ENCODE results near the gene DIAPH2. TPM values are rescaled to one million over a fixed set of nuclear protein-coding genes. Genes with fewer than 3 reads are reported as not detected.
"Not testable (repeated sequence)": the region's sequence is repeated elsewhere in the genome, so short reads cannot be mapped to it uniquely, and the experiment has no call there.

DIAPH2 gene
- total and polyA plus RNA-seq, 12 donors: 1.8 to 13.6 (median 10.1) TPM

DNA sequence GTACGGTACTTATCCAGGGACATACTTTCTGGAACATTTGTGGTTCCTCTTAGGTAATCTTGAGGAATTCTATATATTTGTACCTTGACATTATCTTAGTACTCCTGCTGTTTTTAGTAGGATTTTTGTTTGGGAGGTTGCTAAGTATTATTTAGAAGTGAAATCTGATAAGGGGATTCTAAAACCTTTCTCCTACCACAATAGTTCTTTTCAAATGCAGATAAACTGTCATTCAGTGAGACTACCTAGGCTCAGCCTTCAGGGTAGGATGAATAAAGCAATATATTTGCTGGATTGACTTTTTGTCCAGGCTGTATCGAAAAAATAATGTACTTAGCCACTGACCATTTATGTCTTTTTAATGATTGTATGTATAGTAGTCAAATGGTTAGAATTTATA, 25.4 kb downstream of the DIAPH2 start:
- ATAC-seq: no peak
- no peaks in the 10 kb centered on the region for H3K36me3 ChIP-seq
- peaks cover 0 to 17% (median 4%) of the 10 kb centered on the region in 9 donors for H3K4me1 ChIP-seq
- H3K4me3 ChIP-seq: no peak overlapping the region
- 95 to 98% methylated on average over 2 of the region's 2 CpGs for WGBS, 2 donors
- H3K9me3 ChIP-seq: no peaks in the 10 kb centered on the region
- H3K27ac ChIP-seq: no peak overlapping the region
- TF ChIP-seq, protein P1, sequence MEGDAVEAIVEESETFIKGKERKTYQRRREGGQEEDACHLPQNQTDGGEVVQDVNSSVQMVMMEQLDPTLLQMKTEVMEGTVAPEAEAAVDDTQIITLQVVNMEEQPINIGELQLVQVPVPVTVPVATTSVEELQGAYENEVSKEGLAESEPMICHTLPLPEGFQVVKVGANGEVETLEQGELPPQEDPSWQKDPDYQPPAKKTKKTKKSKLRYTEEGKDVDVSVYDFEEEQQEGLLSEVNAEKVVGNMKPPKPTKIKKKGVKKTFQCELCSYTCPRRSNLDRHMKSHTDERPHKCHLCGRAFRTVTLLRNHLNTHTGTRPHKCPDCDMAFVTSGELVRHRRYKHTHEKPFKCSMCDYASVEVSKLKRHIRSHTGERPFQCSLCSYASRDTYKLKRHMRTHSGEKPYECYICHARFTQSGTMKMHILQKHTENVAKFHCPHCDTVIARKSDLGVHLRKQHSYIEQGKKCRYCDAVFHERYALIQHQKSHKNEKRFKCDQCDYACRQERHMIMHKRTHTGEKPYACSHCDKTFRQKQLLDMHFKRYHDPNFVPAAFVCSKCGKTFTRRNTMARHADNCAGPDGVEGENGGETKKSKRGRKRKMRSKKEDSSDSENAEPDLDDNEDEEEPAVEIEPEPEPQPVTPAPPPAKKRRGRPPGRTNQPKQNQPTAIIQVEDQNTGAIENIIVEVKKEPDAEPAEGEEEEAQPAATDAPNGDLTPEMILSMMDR (IDR thresholded peaks at IDR 0.05): no peak
- no peak for DNase-seq
- intact Hi-C loops (cut with DNase I): no loop called here
- H3K27me3 ChIP-seq: no peaks in the 10 kb centered on the region

DNA sequence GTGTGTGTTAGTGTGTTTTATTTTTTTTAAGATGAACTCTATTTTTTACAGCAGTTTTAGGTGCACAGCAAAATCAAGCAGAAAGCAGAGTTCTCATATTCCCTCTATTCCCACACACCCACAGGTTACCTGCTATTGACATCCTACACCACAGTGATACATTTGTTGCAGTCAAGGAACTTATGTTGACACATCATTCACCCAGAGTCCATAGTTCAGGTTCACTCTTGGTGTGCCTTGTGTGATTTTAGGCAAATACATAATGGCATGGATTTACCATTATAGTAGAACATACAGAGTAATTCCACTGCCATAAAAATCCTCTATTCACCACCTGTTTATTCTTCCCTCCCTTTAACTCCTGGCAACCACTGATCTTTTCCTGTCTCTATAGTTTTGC, 28.7 kb downstream of the DIAPH2 start:
- intact Hi-C loops (cut with DNase I): no loop called here
- Histone ChIP-seq H3K27me3 (no peaks in the 10 kb centered on the region), H3K4me3 (no peak overlapping the region), H3K9me3 (no peaks in the 10 kb centered on the region), H3K27ac (no peak overlapping the region), H3K36me3 (no peaks in the 10 kb centered on the region), H3K4me1 (peaks cover 0 to 22% (median 4%) of the 10 kb centered on the region in 9 donors)
- DNase-seq: no peak
- no peak for ATAC-seq
- TF ChIP-seq, protein P1 (IDR thresholded peaks at IDR 0.05): no peak

DNA sequence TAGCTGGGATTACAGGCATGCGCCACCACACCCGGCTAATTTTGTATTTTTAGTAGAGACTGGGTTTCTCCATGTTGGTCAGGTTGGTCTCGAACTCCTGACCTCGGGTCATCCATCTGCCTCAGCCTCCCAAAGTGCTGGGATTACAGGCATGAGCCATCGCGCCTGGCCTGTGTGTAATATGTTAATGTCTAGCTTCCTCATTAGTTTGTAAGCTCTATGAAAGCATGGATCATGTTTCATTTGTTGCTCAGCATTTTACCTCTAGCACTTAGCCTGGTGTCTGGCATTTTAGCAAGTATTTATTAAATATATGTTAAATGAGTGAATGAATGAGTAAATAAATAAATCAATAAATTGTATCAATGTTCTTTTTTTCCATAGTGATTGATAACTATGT, 29.8 kb downstream of the DIAPH2 start:
- ATAC-seq; H3K36me3 ChIP-seq; intact Hi-C loops (cut with DNase I); H3K27me3 ChIP-seq; H3K4me3 ChIP-seq; DNase-seq; H3K9me3 ChIP-seq; H3K27ac ChIP-seq: not testable (repeated sequence)
- H3K4me1 ChIP-seq: peaks cover 0 to 22% (median 4%) of the 10 kb centered on the region in 9 donors
- WGBS, 2 donors: 96% methylated on average over 6 of the region's 6 CpGs

DNA sequence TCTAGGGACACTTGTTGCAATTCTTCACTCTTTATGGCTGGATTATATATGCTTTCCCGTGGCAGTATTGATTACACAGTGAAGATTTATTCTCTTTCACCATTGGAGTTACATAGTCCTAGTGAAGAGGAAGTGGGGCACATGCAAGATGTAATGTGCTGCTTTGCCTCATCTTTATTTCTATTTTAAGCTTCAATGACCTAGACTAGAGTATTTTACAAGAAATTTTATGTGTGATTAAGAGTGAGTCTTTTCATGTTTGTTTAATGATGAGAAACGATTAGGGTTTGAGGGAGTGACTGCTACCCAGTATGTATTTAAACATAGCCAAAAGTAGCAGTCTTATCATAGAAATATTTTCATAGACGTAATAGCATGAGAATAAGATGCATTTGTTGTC, 30.8 kb downstream of the DIAPH2 start:
- TF ChIP-seq, protein P1 (IDR thresholded peaks at IDR 0.05): no peak
- H3K9me3 ChIP-seq: peaks cover 0 to 10% (median 0%) of the 10 kb centered on the region in 11 donors
- intact Hi-C loops (cut with DNase I): no loop called here
- no peaks in the 10 kb centered on the region for H3K36me3 ChIP-seq
- no peaks in the 10 kb centered on the region for H3K27me3 ChIP-seq
- peaks cover 0 to 22% (median 4%) of the 10 kb centered on the region in 9 donors for H3K4me1 ChIP-seq
- no peak overlapping the region for H3K4me3 ChIP-seq
- H3K27ac ChIP-seq: no peak overlapping the region
- 56 to 66% methylated on average over 3 of the region's 3 CpGs for WGBS, 2 donors
- ATAC-seq: no peak
- DNase-seq: no peak

DNA sequence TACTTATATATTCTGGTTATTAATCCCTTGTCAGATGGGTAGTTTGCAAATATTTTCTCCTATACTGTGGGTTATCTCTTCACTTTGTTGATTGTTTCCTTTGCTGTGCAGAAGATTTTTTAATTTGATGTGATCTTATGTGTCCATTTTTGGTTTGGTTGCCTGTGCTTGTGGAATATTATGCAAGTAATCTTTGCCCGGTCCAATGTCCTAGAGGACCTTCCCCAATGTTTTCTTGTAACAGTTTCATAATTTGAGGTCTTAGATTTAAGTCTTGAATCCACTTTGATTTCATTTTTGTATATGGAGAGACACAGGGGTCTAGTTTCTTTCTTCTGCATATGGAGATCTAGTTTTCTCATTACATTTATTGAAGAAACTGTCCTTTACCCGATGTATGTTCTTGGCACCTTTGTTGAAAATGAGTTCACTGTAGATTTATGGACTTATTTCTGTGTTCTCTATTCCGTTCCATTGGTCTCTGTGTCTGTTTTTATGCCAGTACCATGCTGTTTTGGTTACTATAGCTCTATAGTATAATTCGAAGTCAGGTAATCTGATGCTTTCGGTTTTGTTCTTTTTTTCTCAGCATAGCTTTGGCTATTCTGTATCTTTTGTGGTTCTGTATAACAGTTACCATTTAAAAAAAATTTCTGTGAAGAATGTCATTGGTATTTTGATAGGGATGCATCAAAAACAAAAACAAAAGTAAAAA, 34.7 kb downstream of the DIAPH2 start:
- no peak for ATAC-seq
- H3K9me3 ChIP-seq: peaks cover 0 to 10% (median 0%) of the 10 kb centered on the region in 11 donors
- no peaks in the 10 kb centered on the region for H3K27me3 ChIP-seq
- 95 to 99% methylated on average over 5 of the region's 5 CpGs for WGBS, 2 donors
- TF ChIP-seq, protein P1 (IDR thresholded peaks at IDR 0.05): no peak
- peaks cover 0 to 17% (median 0%) of the 10 kb centered on the region in 9 donors for H3K4me1 ChIP-seq
- no peak overlapping the region for H3K27ac ChIP-seq
- no peaks in the 10 kb centered on the region for H3K36me3 ChIP-seq
- intact Hi-C loops (cut with DNase I): no loop called here
- DNase-seq: no peak
- H3K4me3 ChIP-seq: no peak overlapping the region

Measured in heart right ventricle (tissue), 16 donors.